Fibroblast of skin of back (primary cell): Measurements from ENCODE around the gene DCUN1D2.

Experiments used
- DNase-seq: peaks from one replicate; pipeline ENCODE4 v3.0.0-alpha.2; 2013

Gene DCUN1D2

DNA sequence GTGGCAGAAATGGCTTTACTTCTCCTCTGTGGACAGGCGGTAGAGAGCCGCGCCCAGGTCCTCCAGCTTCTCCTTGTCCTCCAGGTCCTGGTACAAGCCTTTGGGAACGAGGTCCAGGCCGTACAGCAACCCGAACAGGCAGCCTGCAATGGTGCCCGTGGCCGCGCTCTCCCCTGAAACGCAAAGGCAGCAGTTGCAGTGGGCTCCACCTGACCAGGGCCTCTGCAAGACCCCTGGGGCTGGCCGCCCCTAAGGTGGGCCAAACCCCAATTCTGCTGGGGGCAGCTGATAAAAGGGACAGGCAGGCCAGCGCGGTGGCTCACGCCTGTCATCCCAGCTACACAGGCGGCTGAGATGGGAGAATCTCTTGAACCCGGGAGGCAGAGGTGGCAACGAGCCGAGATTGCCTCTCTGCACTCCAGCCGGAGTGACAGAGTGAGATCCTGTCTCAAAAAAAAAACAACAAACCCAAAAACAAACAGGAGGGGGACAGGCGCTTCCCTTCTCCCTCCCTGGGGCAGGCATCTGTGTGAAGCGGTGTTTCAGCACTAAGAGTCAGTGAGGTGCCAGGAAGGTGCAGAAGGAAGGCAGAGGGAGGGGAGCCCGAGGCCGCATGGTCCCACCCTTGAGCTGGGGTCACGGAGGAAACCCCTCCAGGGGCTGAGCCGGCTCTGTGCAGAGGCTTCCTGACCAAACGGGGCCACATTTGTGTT, 67.5 kb downstream of the DCUN1D2 start:
- DNase-seq = no peak

DNA sequence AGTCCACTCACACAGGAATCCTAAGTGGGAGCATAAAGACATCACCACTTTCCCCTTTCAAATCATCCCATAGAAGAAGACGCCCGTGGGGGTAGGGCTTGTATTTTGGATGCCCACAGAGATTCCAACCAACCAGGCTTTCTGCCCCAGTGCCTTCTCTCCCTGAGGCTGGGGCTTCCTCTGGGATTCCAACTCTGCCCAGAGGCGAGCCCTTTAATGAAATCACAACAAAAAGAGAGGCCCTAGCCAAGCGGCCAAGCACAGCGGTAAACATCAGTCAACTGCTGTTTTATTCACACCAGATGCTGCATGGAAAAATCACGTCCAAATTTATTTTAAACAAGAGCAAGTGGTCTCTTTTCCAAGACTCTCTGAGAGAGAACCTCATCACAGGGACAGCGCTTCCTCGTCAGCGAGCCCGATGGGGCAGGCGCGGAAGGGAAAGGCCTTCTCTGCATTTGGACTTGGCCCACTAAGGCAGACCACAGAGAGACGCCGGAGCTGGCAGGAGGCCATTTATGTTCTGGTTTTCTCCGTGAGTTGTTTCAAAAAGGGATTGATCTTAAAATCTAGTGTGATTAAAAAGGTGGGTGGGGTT, 68.7 kb downstream of the DCUN1D2 start:
- peak; percentile 22 for DNase-seq

DNA sequence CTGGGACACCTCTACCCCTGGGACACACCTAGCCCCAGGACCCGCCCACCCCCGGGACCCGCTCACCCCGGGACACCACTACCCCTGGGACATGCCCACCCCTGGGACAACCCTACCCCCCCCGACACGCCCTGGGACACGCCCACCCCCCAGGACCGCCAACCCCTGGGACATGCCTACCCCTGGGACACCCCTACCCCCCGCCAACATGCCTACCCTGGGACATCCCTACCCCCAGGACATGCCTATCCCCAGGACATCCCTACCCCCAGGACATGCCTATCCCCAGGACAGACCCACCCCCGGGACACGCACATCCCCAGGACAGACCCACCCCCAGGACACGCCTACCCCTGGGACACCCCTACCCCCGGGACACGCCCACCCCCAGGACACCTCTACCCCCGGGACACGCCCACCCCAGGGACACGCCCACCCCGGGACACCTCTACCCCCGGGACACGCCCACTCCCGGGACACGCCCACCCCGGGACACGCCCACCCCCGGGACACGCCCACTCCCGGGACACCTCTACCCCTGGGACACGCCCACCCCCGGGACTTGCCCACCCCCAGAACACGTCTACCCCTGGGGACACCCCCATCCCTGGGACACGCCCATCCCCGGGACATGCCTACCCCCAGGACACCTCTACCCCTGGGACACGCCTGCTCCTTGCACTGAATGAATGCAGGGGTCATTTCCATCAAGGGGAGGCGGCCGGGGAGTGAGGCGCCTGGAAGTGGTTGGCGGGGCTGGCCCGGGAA, 69.5 kb downstream of the DCUN1D2 start:
- DNase-seq = no peak

DNA sequence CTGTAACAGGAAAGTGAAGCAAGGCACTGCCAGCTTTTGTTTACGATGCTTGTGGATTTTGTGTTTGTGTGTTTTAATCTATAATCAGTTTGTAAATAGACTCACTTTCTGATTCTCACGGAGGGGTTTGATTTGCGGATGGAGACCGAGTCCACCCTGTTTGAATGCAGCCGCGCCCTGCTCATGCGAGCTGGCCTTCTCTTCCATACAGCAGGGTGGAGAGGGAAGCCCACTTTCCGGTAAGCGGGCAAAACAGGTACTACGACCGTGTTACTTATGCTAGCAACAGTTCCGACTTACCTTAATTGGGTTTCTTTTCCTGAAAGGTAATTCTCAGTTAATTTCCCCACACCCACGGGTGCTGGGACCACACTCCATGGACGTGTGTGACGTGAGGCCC, 70.3 kb downstream of the DCUN1D2 start:
- no peak for DNase-seq

DNA sequence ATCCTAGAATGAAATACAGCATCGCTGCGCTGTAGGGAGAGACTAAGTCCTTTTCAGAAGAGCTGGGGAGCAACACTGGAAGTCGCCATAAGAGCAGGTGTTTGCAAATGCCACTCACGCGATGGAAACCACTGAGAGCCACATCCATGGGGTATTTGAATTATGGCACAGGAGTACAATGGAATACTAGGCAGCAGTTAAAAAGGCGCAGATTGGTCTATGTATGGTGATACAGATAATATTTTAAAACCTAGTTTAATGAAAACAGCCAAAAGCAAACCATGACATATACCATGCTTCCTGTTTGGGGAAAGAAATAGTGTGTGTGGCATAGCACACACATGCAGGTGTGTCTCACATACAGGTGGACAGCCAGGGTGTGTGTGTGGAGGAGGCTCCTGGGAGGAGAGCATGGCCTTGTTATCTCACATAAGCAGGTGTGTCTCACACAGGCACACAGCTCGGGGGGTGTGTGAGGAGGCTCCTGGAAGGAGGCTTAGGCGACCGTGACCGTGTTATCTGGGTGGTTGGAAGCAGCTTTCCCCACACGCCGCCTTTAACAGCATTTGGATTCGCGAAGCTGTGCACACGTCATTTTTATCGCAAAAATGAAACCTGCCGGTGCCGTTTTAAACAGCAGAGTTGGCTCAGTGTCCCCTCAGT, 70.8 kb downstream of the DCUN1D2 start:
- DNase-seq = no peak

DNA sequence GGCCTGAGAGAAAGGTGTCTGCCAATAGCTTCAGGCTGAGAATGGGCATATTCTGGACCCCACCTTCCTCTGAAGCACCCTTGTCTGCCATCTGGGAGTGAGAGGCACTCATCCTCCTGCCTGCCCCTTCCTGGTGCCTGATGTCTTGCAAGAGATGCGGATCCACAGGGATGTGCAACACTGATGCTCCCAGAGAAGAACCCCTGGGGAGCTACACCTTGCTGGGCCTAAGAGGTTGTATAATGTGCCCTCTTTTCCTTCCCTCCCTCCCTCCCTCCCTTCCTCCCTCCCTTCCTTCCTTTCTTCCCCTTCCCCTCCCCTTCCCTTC, 71.8 kb downstream of the DCUN1D2 start:
- no peak for DNase-seq

DNA sequence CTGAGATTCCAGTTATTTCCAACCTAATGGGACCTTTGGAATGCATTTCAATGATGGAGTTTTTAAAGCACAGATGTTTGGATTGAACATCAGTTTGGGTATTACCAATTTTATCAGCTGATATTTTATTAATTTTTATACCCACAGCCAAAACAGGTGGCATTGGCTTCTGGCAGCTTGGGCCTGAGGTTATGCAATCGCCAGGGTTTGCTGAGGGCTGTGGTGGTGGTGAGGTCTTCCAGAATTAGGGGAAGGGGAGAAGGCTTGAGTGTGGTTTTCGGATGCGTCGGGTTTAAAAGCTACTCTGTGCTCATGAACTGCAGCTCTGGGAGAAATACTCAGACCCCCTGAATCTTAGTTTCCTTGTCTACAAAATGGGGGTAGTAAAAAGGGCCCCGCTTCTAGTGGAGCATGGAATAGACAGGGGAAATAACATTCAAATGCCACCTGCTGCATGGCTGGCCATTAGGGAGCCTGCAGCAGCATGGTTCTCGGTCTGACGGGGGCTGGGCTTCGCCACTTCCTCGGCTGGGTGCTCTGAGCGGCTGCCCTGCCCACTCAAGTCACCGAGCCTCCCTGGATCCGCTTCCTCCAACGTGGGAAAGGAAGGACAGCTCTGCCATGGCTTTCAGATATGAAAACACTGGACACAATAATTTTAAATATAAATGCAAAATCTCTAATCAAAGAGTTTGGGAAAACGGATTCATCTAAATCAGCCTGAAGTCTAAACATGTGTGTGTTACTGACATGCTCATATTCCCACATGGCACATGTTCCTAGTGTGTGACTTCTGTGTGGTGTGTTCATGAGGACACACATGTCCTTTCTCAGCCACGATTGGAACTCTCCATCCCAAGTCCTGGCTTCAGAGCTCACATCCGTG, 72.4 kb downstream of the DCUN1D2 start:
- no peak for DNase-seq

DNA sequence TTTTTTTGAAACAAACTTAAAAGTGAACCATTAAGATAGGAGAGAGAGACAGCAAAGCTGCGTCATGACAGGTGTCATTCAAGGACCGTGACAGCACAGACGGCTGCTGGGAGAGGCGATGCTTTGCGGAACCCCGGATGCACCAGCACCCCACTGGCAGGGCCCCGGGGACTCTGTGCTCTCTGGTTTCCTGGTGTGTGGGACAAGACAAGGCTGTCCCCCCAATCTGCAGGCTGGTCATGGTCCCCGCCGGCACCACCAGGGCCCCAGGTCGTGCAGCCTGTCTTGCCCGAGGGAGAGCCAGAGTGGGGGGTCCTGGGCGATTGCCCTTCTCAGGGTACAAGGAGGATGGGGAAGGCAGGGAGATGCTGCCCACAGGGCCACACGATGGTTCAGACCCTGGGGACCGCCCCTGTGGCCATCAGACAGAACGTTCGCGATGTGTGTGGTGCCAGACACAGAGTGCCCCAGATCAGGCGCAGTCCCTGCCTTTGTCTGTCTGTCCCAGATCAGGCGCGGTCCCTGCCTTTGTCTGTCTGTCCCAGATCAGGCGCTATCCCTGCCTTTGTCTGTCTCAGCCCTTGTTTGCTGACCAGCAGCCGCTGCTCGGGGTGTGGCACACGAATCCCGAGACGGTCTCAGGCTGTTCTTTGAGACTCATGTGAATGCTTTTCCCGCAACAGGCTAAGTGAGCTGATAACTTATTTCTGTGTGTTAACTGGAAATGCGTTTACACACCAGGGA, 73.3 kb downstream of the DCUN1D2 start:
- DNase-seq = no peak

DNA sequence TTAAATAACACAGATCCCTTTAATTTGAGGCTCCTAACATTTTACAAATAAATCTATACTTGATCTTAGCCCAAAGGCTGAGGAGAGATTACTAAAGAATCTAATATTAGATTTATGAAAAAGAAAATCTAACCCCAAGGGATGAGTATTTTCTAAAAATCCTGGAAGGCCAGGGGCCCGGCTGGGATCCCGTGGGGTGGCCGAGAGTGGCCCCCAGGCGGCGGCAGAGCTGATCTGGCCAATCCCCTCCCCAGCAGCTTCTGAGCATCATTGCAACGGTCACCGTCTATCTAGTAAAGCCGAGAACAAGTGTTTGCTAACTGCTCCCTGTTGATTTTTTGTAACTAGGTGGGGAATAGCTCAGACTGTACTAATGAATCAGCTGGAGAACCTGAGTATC, 74.7 kb downstream of the DCUN1D2 start:
- no peak for DNase-seq

DNA sequence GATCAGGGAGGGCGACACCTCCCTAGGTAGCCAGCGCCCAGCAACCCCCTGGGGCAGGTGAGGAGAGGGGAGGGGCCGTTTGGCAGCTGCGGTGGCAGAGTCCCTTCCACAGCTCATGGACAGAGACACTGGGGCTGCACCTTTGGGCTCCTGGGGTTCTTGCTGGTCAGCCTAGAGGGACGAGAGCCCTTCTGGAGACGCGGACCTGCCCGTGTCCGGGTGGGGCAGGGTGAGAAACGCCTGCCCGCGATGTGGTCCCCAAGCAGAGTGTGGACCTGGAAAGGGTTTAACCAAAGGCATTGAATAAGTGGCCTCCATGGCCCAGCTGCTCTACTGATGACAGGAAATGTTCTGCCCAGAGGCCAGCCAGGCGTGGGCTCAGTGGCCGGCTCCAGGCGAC, 75.5 kb downstream of the DCUN1D2 start:
- no peak for DNase-seq

DNA sequence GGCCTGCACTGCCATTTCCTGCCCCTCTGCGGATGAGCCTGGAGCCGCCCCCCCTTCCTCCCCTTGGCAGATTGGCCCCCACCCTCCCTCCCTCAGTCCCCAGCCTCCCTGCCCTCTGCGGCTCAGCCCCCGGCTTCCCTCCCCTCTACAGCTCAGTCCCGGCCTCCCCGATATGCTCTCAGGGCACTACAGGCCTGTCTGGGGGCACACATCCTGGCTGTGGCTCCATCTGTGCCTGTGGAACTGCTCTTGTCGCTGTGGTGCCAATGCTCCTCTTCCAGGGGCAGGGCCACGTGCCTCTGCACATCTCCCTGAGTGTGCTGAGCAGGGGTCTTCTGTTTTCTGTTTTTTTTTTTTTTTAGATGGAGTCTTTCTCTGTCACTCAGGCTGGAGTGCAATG, 76.2 kb downstream of the DCUN1D2 start:
- DNase-seq = no peak

DNA sequence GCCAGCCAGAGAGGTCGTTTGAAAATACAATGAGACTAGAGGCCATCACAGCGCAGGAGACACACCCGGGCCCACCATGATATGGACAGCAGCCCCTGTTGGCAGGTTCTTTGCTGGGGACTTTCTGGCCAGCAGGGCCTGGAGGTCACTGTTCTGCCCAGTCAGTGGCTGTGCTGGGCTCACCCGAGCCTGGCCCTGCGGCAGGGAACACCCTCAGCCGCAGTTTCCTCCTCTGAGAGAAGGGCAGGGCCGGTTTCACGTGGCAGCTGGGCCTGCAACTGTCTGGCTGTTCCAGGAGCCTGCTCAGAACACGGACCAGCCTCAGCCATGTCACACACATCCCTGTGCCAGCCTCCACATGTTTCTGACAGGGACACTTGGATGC, 76.6 kb downstream of the DCUN1D2 start:
- no peak for DNase-seq

DNA sequence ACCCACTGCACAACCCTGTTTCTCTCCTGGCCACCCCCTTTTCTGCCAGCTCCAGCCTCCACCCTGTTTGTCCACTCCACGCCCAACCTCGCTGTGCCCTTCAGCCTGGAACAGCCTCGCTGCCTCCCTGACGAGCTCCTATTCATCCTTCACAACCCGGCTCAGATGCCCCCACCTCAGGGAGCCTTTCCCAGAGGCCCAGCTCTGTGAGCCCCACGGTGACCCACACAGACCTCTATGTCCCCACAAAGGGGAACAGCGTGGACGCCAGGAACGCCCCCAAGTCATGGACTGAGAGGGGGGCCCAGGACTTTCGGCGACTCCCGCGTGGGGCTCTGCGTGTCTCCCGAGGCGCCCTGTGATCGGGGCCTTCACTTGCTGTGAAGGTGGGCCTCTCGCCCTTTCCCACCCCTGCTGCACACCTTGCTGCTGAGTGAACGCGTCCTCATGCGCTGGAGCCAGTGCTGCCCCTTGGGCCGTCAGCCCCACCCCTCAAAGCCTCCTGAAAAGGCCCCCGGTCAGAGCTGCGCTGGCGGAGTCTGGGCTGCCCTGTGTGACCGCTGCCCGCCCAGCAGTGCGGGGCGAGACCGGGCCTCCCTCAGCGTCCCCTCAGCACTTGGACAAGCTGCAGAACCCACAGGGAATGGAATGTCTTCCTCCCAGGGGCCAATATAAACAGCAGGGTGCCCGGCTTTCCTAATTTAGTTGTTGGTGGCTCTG, 77.2 kb downstream of the DCUN1D2 start:
- DNase-seq = peak; percentile 42

DNA sequence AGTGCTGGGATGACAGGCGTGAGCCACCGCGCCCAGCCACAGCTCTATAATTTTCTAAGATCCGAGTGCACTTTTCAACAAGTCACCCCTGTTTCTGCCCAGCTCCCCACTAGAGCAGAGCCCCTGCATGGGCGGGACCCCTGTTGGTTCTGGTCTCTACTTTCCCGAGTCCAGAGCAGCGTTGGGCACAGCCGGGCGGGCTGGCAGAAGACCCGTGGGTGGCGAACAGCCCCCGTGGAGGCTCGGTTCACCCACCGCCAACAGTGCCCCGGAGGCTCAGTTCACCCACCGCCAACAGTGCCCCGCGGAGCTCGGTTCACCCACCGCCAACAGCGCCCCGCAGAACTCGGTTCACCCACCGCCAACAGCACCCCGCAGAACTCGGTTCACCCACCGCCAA, 78.1 kb downstream of the DCUN1D2 start:
- no peak for DNase-seq

DNA sequence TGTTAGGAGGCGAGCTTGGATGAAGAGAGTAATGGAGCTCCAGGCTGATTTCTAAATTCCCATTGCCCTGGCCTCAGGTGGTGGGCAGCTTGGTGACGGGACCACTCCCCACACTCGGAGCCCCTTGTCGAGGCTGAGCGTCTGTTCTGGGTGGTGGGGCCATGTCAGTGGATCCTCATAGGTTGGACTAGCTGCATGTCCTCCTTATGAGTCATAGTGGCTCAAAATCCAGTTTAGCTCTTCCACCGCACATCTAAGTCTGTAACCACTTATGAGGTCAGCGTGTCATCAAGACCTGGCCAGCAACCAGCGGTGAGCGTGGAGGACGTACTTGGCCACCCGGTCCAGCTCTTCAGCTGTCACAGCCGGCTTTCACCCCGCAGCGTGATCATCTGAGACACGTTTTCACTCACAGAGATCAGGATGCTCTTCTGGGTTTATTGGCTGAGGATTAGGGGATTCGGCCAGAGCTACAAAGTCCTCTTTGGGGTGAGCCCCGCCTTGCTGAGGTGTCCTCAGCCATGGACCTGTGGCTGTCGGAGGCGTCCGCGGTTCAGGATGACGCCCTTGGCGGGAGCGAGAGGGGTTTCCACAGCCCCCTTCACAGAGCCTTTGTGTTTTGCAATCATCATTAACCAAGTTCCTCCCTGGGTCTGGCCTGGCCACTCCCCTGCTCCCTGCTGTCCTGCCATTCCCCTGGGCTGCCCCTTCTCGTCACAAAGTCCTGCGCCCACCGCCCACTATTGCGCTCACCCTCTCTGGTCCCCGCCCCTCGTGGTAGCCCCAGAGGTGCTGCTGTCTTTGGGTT, 79.1 kb downstream of the DCUN1D2 start:
- DNase-seq = peak; percentile 97

DNA sequence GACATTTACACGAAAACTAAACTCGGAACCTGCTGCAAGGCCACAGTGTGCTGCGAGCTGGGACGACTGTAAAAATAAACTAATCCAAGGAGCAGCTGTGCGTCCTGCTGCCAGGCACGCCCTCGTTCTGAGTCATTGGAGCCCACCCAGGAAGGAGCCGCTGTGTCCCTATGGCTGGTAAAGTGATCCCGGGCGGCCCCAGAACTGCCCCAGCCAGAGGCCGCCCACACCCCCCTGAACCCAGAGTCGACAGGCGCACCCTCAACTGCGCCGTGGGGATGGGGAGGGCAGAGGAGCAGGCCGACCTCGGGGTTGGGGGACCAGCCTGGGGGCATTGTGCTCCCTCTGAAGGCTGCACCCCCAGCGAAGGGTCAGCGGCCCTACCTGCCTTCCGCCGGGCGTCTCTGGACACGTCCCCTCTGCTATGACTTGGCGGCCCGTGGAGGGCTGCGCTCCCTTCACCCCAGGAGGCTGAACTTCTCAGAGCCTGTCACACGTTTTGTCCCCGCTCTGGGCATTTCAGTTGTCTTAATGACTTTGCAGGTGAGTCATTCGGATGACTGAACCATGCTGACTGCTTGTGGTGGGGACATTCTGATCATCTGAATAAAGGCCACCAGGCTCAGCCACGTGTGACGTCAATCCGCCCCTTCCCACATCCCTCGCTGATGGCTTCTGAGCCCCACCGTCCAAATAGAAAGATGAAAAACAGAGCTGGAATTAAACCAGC, 79.9 kb downstream of the DCUN1D2 start:
- DNase-seq = peak; percentile 98

DNA sequence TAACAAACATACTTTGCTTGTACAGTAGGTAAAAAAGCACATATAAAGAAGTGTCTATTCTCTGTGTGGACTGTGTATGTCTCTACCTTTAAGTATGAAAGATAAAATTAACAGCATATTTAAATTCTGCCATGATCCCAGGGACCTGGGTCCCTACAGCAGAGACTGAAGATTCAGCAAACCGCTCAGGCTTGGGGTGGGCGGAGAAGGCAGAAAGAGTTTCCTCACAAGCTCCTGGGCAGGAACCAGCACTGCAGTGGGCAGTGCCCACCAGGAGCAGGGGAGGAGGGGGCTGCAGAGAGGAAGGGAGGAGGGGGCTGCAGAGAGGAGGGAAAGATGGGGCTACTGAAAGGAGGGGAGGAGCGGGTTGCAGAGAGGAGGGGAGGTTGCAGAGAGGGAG, 81.9 kb downstream of the DCUN1D2 start:
- DNase-seq = no peak

DNA sequence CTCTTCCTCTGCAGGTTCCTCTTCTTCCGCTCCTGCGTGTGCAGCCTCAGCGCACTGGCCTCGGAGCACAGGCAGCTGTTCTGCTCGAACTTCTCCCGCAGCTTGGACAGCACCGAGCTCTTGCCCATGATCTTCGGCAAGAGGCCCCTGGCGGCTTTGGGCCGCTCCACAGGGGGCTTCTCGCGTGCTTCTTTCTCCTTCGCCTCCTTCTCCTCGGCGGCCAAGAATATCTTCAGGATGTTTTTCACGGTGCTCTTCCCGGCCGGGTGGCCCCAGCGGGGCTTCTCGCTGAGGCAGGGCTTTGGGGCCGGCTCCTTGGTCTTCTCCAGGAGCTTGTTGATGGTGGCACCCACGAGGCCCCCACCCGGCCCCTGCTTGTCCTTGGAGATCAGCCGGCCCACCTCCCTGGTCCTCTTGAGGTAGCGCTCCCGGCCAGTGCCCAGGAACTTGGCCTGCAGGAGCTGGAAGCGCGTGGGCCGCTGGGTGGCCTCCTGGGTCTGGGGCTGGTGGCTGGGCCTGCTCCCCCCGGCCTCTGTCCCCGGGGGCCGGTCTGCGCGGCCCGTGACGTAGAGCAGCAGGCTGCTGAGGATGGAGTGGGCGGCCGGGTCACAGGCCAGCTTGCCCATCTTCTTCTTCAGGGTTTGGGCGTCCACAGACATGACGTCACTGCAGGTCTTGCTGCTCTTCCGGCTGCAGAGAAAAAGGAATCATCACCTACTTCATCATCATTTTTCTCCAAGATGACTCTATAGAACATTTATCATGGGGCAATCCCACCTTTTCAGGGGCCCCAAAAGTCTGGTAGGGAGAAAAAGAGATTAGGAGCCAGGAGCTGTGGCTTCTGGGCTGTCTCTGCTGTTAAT, 82.7 kb downstream of the DCUN1D2 start:
- no peak for DNase-seq
